HepG2 (cell line): ENCODE measurements around the gene KRTAP10-11. TPM values are rescaled to one million over a fixed set of nuclear protein-coding genes. Genes with fewer than 3 reads are reported as not detected.
A peak's percentile ranks its signal among the peaks of the same experiment; 100 is the strongest.

Experiments used
- ATAC-seq: fragments of 200-7000 bp; cut with Tn5 transposase; 3 replicates; pipeline ENCODE4 v1.9.1; 2020; ENCODE audit warnings: mild to moderate bottlenecking, moderate library complexity
- BruUV-seq: library from RNA; stranded (reverse); fragments of 400-500 nt; replicated peaks from 2 replicates; lab custom pipeline; 2021; lab: Mats Ljungman, UMichigan
- CTCF ChIA-PET: fragments of 300-600 bp; formaldehyde crosslinking; extraction: SDS; loops from one replicate; lab custom pipeline; 2021; ENCODE audit warnings: low total read pairs, inconsistent platforms, low intra/inter-chr PET ratio; lab: Yijun Ruan, JAX
- POLR2A ChIA-PET: fragments of 350-600 bp; sonication (Branson Sonifier 250); formaldehyde crosslinking; loops from one replicate; lab custom pipeline; 2020; ENCODE audit warnings: antibody characterized with exemption, inconsistent platforms; lab: Yijun Ruan, JAX
- DNase-seq: peaks from one replicate; pipeline ENCODE4 v3.0.0-alpha.2; 2015; ENCODE audit warnings: low spot score
- FAIRE-seq: peaks from 3 replicates; lab custom pipeline; 2011; peaks lifted over from hg19 to GRCh38; lab: Jason Lieb, UNC
- H2AFZ ChIP-seq: one replicate; pipeline ENCODE4 v1.6.1; 2011; ENCODE audit warnings: low read length, inconsistent platforms
- H3K27ac ChIP-seq: fragments of 300-600 bp; 3 replicates; pipeline ENCODE4 v1.8.0; 2011; ENCODE audit warnings: mixed run types, mild to moderate bottlenecking, mixed read lengths, low read length, inconsistent platforms; ENCODE audit not compliant: insufficient read depth; ENCODE audit errors: extremely low read length
- H3K27me3 ChIP-seq, 2 experiments: fragments of 200-600 bp in 1 of 2; 2 replicates in 1 of 2; 3 replicates in 1 of 2; pipeline versions ENCODE4 v1.6.0 to v1.8.0; 2011; ENCODE audit warnings: low read length in 2 of 2, mild to moderate bottlenecking in 2 of 2, moderate library complexity in 2 of 2, inconsistent platforms in 1 of 2; ENCODE audit not compliant: insufficient read depth in 2 of 2, control insufficient read depth in 1 of 2
- H3K36me3 ChIP-seq, 2 experiments: fragments of 200-600 bp in 1 of 2; replicated peaks in 1 of 2; 2 replicates in 1 of 2; 3 replicates in 1 of 2; pipeline versions ENCODE4 v1.5.1 to v1.8.0; 2011; ENCODE audit warnings: low read length in 2 of 2, inconsistent platforms in 1 of 2; ENCODE audit not compliant: insufficient read depth in 2 of 2, control insufficient read depth in 1 of 2
- H3K4me1 ChIP-seq: 2 replicates; pipeline ENCODE4 v1.5.1; 2012; ENCODE audit warnings: low read length, inconsistent platforms; ENCODE audit not compliant: insufficient read depth
- H3K4me2 ChIP-seq: 2 replicates; pipeline ENCODE4 v1.6.0; 2011; ENCODE audit warnings: low read depth, low read length, inconsistent platforms
- H3K4me3 ChIP-seq, 3 experiments: fragments of 200-600 bp in 1 of 3; sonication (generic), shearing (Covaris generic) in 1 of 3; replicated peaks in 1 of 3; 2 replicates each; pipeline ENCODE4 v1.5.1; 2011 to 2016; ENCODE audit warnings: low read length in 3 of 3, inconsistent platforms in 2 of 3, low read depth in 2 of 3, mild to moderate bottlenecking in 2 of 3, control low read depth in 1 of 3, mixed read lengths in 1 of 3; ENCODE audit not compliant: insufficient read depth in 1 of 3
- H3K79me2 ChIP-seq: one replicate; pipeline ENCODE4 v1.6.1; 2011; ENCODE audit warnings: low read length, inconsistent platforms; ENCODE audit not compliant: insufficient read depth
- H3K9ac ChIP-seq: 2 replicates; pipeline ENCODE4 v1.6.0; 2011; ENCODE audit warnings: mild to moderate bottlenecking, low read depth, low read length, inconsistent platforms; ENCODE audit not compliant: insufficient read depth
- H3K9me3 ChIP-seq: 2 replicates; pipeline ENCODE4 v1.5.1; 2012; ENCODE audit warnings: mild to moderate bottlenecking, low read length
- H4K20me1 ChIP-seq: 2 replicates; pipeline ENCODE4 v1.6.0; 2011; ENCODE audit warnings: inconsistent platforms, mild to moderate bottlenecking, low read length, moderate library complexity; ENCODE audit not compliant: insufficient read depth
- CREB1 ChIP-seq, 2 experiments: fragments of 450-650 bp in 1 of 2; IDR thresholded peaks; 2 replicates each; pipeline ENCODE4 v1.6.1; 2016 to 2017; ENCODE audit warnings: control low read depth in 1 of 2, mild to moderate bottlenecking in 1 of 2, missing compliant biosample characterization in 1 of 2, missing genetic modification characterization in 1 of 2
- KLF15 ChIP-seq: sonication (generic); formaldehyde crosslinking; IDR thresholded peaks from 2 replicates; pipeline ENCODE4 v1.8.1; 2023; ENCODE audit warnings: borderline replicate concordance, mild to moderate bottlenecking, inconsistent platforms, missing genetic modification reagents, mixed read lengths
- MYC ChIP-seq: sonication (generic); formaldehyde crosslinking; IDR thresholded peaks from 2 replicates; pipeline ENCODE4 v1.9.0; 2021; ENCODE audit warnings: missing genetic modification reagents, borderline replicate concordance
- RAD21 ChIP-seq: fragments of 450-650 bp; formaldehyde crosslinking; IDR thresholded peaks from 2 replicates; pipeline ENCODE4 v1.5.0; 2020; ENCODE audit warnings: mild to moderate bottlenecking
- RCOR2 ChIP-seq: IDR thresholded peaks from 2 replicates; pipeline ENCODE4 v1.6.1; 2016; ENCODE audit warnings: missing biosample characterization, missing genetic modification reagents
- REXO4 ChIP-seq: sonication (generic); formaldehyde crosslinking; IDR thresholded peaks from 2 replicates; pipeline ENCODE4 v1.8.0; 2022; ENCODE audit warnings: missing genetic modification reagents, mild to moderate bottlenecking, borderline replicate concordance
- TOPORS ChIP-seq: sonication (generic); formaldehyde crosslinking; IDR thresholded peaks from 2 replicates; pipeline ENCODE4 v1.8.0; 2023; ENCODE audit warnings: mild to moderate bottlenecking, missing genetic modification reagents
- ZFP37 ChIP-seq: sonication (generic); formaldehyde crosslinking; IDR thresholded peaks from 2 replicates; pipeline ENCODE4 v1.4.0; 2020; ENCODE audit warnings: missing genetic modification reagents, borderline replicate concordance
- ZNF205 ChIP-seq: IDR thresholded peaks from 2 replicates; pipeline ENCODE4 v1.6.1; 2018; ENCODE audit warnings: missing biosample characterization, missing genetic modification reagents
- ZNF383 ChIP-seq: sonication (generic); formaldehyde crosslinking; IDR thresholded peaks from 2 replicates; pipeline ENCODE4 v1.4.0; 2020; ENCODE audit warnings: missing genetic modification reagents, mild to moderate bottlenecking, borderline replicate concordance
- ZNF431 ChIP-seq: sonication (generic); formaldehyde crosslinking; IDR thresholded peaks from 2 replicates; pipeline ENCODE4 v1.9.0; 2022; ENCODE audit warnings: missing genetic modification reagents, low read depth, mild to moderate bottlenecking, borderline replicate concordance
- ZNF547 ChIP-seq: sonication (generic); formaldehyde crosslinking; IDR thresholded peaks from 2 replicates; pipeline ENCODE4 v1.5.1; 2020; ENCODE audit warnings: mild to moderate bottlenecking, missing genetic modification reagents
- ZNF607 ChIP-seq: sonication (generic); formaldehyde crosslinking; IDR thresholded peaks from 2 replicates; pipeline ENCODE4 v1.5.1; 2020; ENCODE audit warnings: missing genetic modification reagents, mild to moderate bottlenecking, borderline replicate concordance
- WGBS: methylation state at CpG from one replicate; pipeline ENCODE4 v1.1.6; 2017; ENCODE audit warnings: low lambda C conversion rate; 5-methylcytosine and 5-hydroxymethylcytosine counted together
- in situ Hi-C: cut with HindIII; loops from 2 replicates; pipeline ENCODE4 v1.10.0; 2017; ENCODE audit warnings: low pct_unique_long_range_greater_than_20kb; ENCODE audit not compliant: extremely low pct_ligation_motif_present
- intact Hi-C: fragments of 100-400 bp; cut with micrococcal nuclease; formaldehyde crosslinking; loops from one replicate; pipeline ENCODE4 v1.10.0; 2022; ENCODE audit not compliant: unreplicated experiment
- polyA plus RNA-seq, 8 experiments: library from polyadenylated mRNA; depleted of rRNA in 3 of 8; stranded (reverse) in 7 of 8; unstranded in 1 of 8; fragments of >200 nt; fragmentation: Illumina TruSeq in 4 of 8; extraction: Trizol in 4 of 8; gene quantifications; 2 replicates each; pipeline versions ENCODE4 v1.2.1 to v1.2.3, GENCODE V29; 2011 to 2016; ENCODE audit warnings: low read depth in 4 of 8, missing spikeins in 1 of 8, mixed read lengths in 1 of 8; ENCODE audit not compliant: insufficient read depth in 1 of 8
- total RNA-seq, 5 experiments: library from RNA; depleted of rRNA; stranded (reverse); fragments of >200 nt; fragmentation: Illumina TruSeq; extraction: Trizol; gene quantifications; 2 replicates each; pipeline ENCODE4 v1.2.3, GENCODE V29; 2016; ENCODE audit warnings: low read depth in 1 of 5
- TF ChIP-seq, protein P1 (sequence below): sonication (generic); formaldehyde crosslinking; IDR thresholded peaks from 2 replicates; pipeline ENCODE4 v1.5.1; 2020; ENCODE audit warnings: mild to moderate bottlenecking, missing genetic modification reagents, borderline replicate concordance

KRTAP10-11 gene
- total and polyA plus RNA-seq, 2 of the 13 experiments (the other 11 are each of a cell fraction or from before 2014, with no cell fraction given) = not detected

- TF ChIP-seq ZNF431 (no peak), RAD21 (CRISPR knock-in tag) (no peak), ZNF383 (CRISPR knock-in tag) (no peak)
Observed at GRCh38 chr21:44613386-44614155, 32.6 kb upstream of the KRTAP10-11 start (continued).

- Histone ChIP-seq H3K4me1 (no peaks in the 10 kb centered on the region), H2AFZ (no peak overlapping the region), H3K36me3 (no peaks in the 10 kb centered on the region), H3K9me3 (peaks cover 23% of the 10 kb centered on the region; the same call in 1 of the 2 replicates), H4K20me1 (no peaks in the 10 kb centered on the region), H3K4me3 (no peak overlapping the region), H3K79me2 (no peaks in the 10 kb centered on the region), H3K27me3 (peaks cover 1 to 28% of the 10 kb centered on the region in 2 experiments; a peak in 3 of 5 replicates), H3K4me2 (no peak overlapping the region), H3K9ac (no peak overlapping the region), H3K27ac (no peak overlapping the region)
- ATAC-seq (no peak), FAIRE-seq (no peak), DNase-seq (no peak)
- WGBS = 29% methylated on average over 11 of the region's 20 CpGs
- POLR2A ChIA-PET = no interaction called here
- in situ Hi-C loops (no loop called here), intact Hi-C loops (no loop called here)
- TF ChIP-seq CREB1 (IDR thresholded peaks at IDR 0.05) (peak; percentile 52), CREB1 (CRISPR knock-in tag; IDR thresholded peaks at IDR 0.05) (no peak), RCOR2 (CRISPR knock-in tag) (no peak)
- BruUV-seq = no TSS peak
- CTCF ChIA-PET = no interaction called here
Observed at GRCh38 chr21:44614161-44614631, 32.0 kb upstream of the KRTAP10-11 start.

GRCh38 chr21:44614961-44615391, 31.2 kb upstream of the KRTAP10-11 start:
- no peak overlapping the region for H2AFZ ChIP-seq
- no peak for TF ChIP-seq MYC (CRISPR knock-in tag)
- TF ChIP-seq ZNF607 = no peak
- TF ChIP-seq REXO4 (CRISPR knock-in tag) = no peak
- TF ChIP-seq KLF15 (CRISPR knock-in tag) = no peak
- TF ChIP-seq, protein P1, sequence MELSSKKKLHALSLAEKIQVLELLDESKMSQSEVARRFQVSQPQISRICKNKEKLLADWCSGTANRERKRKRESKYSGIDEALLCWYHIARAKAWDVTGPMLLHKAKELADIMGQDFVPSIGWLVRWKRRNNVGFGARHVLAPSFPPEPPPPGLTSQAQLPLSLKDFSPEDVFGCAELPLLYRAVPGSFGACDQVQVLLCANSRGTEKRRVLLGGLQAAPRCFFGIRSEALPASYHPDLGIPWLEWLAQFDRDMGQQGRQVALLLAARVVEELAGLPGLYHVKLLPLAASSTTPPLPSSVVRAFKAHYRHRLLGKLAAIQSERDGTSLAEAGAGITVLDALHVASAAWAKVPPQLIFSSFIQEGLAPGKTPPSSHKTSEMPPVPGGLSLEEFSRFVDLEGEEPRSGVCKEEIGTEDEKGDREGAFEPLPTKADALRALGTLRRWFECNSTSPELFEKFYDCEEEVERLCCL (CRISPR knock-in tag) = no peak
- no peak for TF ChIP-seq ZNF547 (CRISPR knock-in tag)
- TF ChIP-seq TOPORS = no peak
- TF ChIP-seq ZNF205 (CRISPR knock-in tag) = no peak
- no peak for TF ChIP-seq ZFP37
- TF ChIP-seq, all 625 proteins: peak for 0
- no TSS peak for BruUV-seq
- Histone ChIP-seq H3K4me3 (no peak overlapping the region), H4K20me1 (no peaks in the 10 kb centered on the region), H3K9me3 (peaks cover 22% of the 10 kb centered on the region; the same call in 1 of the 2 replicates), H3K79me2 (no peaks in the 10 kb centered on the region), H3K27ac (no peak overlapping the region), H3K4me1 (no peaks in the 10 kb centered on the region), H3K27me3 (peaks cover 1 to 28% of the 10 kb centered on the region in 2 experiments; a peak in 3 of 5 replicates), H3K36me3 (no peaks in the 10 kb centered on the region), H3K4me2 (no peak overlapping the region), H3K9ac (no peak overlapping the region)
- intact Hi-C loops = no loop called here
- DNase-seq (no peak), ATAC-seq (no peak), FAIRE-seq (no peak)
- 80% methylated on average over 27 of the region's 28 CpGs for WGBS
- in situ Hi-C loops = no loop called here
- POLR2A ChIA-PET = no interaction called here
- CTCF ChIA-PET = no interaction called here
